SW 1271 (cell line): Measurements from ENCODE around the gene SMC1B.
"Not testable (repeated sequence)": the region's sequence is repeated elsewhere in the genome, so short reads cannot be mapped to it uniquely, and the experiment has no call there.

ENCODE experiments used
- DNase-seq, 2 experiments: peaks; one replicate each; lab custom pipeline; 2025; lab: John Stamatoyannopoulos, UW

The SMC1B gene

GRCh38 chr22:45413368-45414211, at the start of gene SMC1B, which contains the start of gene RIBC2:
SMC1B (minus strand) TSS chr22:45413599; CDS start chr22:45413567, 32 bp downstream.
RIBC2 (plus strand) TSS chr22:45413693; CDS start chr22:45413887, 194 bp downstream.
- DNase-seq: peak; percentile 86 to 89

DNA sequence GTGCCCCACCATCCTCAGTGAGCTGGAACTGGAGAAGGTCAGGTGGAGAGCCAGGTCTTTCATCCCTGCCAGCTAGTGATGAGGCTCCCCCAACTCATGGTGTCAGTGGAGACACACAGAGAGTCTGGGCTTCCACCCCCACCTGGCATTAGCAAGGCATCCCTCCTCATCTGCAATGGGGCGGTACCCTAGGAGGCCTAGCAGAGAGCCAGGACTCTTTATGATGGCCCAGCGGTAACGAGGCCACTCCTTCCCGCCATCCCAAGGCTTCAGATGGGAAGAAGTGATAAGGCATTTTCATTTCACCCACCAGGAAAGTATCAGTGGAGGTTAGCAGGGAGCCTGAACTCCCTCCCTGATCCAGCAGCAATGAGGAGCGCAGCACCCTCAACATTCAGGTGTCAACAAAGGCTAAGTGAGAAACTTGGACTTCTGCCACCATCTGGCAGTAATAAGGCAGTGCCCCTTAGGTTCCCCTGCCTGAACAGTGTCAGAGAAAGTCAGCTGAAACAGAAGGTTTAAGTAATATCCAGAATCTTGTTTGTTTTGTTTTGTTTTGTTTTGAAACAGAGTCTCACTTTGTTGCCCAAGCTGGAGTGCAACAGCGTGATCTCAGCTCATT, 48.7 kb upstream of the SMC1B start:
- no peak for DNase-seq

- DNase-seq: no peak
These were observed 47.1 kb upstream of the SMC1B start for GRCh38 chr22:45460288-45461109.

DNA sequence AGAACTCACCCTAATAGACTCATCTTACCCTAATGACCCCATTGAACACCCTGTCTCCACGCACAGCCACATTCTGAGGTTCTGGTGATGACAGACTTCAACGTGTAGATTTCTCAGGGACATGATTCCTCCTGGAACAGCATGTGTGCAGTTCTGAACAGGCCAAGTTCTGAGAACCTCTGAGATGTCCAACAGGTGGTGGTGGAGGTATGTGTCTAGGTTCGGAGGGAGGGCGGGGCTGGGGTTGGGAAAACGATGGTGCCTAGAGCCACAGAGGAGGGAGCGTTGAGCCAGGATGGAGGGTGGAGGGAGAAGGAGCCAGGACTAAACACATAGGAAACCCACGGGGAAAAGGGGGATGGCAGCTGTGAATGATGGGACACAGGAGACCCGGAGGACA, 45.8 kb upstream of the SMC1B start:
- no peak for DNase-seq

DNA sequence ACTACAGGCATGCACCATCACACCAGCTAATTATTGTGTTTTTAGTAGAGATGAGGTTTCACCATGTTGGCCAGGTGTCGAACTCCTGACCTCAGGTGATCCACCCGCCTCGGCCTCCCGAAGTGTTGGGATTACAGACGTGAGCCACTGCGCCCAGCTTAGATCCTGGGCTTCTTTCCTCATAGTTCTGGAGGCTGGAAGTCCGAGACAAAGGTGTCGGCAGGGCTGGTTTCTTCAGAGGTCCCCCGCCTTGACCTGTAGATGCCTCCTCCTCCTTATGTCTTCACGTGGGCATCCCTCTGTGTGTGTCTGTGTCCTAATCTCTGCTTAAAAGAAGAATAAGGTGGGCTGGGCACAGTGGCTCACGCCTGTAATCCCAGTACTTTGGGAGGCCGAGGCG, 45.1 kb upstream of the SMC1B start:
- no peak for DNase-seq

DNA sequence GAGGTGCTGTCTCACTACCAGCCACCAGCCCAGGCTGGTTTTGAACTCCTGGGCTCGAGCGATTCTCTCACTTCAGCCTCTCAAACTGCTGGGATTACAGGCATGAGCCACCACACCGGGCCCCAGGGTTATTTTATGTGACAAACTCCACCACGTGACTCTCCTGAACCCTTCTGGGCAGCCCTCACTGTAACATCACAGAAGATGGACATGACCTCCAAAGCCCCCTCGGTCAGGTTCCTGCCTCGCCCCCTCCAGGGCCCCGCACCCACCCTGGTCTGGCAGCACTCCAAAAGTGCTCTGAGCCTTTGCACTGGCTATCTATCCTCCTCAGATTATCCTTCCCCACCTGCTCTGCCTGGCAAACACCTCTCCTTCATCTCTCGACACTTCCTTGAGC, 43.4 kb upstream of the SMC1B start:
- DNase-seq: no peak

GRCh38 chr22:45455621-45456020, 42.2 kb upstream of the SMC1B start:
- no peak for DNase-seq

DNA sequence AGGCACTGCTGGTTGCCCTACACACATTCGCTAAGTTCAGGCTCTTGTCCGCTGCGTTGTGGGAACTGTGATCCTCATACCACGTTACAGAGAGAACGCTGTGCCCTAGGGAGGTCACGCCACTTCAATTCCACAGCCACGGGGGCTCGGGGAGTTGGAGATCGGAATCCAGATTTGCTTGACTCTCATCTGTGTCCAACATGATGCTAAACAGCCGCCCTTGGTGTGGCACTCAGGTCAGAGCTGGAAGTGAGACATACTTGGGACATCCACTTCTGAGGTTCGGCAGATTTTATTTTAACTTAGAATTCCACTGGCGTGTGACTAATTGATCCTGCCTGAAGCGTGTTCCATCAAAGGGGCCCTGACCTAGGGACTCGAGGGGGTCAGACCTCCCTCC, 41.8 kb upstream of the SMC1B start:
- no peak for DNase-seq

GRCh38 chr22:45454275-45454674, 40.9 kb upstream of the SMC1B start:
- DNase-seq: no peak

DNA sequence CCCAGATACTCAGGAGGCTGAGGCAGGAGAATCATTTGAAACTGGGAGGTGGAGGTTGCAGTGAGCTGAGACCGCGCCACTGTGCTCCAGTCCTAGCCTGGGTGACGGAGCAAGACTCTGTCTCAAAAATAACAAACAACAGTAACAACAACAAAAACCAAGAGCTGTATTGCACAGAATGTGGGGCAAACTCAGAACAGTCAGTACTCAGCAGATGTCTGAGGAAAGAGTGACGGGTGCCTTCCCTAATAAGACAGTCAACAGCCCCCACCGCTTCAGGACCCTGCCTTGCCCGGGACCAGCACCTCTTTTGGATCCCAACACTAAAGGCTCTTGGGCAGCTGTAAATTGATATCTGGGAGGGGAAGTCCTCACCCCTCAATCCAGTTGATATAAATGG, 40.4 kb upstream of the SMC1B start:
- no peak for DNase-seq

GRCh38 chr22:45452565-45453379, 39.4 kb upstream of the SMC1B start:
- DNase-seq: no peak

DNA sequence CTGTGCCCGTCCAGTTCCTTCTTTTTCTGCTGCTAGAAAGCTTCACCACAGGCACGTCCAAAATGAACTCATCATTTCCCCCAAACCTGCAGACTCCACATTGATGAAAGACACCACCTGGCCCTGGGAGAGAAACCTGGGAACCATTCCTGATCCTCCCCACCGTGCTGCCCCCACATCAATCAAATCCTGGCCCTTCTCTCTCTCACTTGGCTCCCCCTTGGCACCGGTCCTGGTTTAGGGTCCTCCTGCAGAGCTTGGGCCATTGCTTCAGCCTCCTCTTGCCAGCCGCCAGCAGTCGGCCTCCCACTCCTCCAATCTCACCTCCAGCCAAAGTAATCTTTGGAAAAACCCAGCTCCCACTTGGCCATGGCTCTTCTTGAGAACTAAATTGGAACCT, 38.6 kb upstream of the SMC1B start:
- DNase-seq: no peak

DNA sequence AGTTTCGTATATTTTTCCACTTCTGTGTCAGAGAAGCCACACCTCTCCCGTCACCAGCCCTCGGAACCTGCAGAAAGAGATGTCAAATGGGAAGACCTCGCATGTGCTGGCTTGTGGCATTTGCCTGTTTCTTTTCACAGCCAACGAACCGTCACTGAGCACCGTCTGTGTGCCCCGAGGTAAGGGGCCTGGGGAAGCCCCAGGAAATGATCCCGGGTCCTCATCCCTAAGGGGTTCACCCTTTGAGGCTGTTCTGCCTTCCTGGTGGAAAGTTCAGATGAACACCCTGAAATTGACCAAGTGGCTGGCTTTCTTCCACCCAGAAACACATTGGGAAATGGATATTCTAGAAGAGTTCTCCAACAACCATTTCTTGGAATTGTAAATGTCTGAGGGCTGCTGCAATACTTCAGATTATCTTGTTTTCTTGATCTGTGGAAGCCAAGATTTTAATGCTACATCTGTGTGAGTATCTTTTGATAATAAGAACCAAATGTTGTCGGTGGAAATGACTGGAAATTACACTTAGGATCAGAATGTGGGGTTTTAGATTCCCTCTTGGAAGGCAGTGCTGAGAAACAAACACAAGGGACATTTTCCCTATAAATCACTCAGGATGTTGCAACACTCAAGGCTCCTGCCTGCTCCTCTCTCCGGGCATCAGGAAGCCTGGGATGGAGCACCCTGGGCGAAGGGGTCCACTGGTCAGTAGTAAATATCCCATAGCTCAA, 37.7 kb upstream of the SMC1B start:
- DNase-seq: no peak

GRCh38 chr22:45450101-45450785, 36.8 kb upstream of the SMC1B start:
- no peak for DNase-seq

GRCh38 chr22:45449442-45449841, 36.0 kb upstream of the SMC1B start:
- DNase-seq: not testable (repeated sequence)

- no peak for DNase-seq
These were observed 35.0 kb upstream of the SMC1B start for GRCh38 chr22:45448431-45448830.

DNA sequence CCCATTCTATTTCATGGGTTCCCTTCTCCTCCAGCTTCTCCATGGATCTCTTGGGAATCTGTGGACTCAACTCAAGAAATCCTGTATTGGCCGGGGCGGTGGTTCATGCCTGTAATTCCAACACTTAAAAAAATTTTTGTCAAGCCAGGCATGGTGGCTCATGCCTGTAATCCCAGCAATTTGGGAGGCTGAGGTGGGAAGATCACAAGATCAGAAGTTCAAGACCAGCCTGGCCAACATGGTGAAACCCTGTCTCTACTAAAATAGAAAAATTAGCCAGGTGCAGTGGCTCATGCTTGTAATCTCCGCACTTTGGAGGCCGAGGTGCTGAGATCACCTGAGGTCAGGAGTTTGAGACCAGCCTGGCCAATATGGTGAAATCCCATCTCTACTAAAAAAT, 34.2 kb upstream of the SMC1B start:
- not testable (repeated sequence) for DNase-seq

GRCh38 chr22:45446216-45446615, 32.8 kb upstream of the SMC1B start:
- DNase-seq: no peak

DNA sequence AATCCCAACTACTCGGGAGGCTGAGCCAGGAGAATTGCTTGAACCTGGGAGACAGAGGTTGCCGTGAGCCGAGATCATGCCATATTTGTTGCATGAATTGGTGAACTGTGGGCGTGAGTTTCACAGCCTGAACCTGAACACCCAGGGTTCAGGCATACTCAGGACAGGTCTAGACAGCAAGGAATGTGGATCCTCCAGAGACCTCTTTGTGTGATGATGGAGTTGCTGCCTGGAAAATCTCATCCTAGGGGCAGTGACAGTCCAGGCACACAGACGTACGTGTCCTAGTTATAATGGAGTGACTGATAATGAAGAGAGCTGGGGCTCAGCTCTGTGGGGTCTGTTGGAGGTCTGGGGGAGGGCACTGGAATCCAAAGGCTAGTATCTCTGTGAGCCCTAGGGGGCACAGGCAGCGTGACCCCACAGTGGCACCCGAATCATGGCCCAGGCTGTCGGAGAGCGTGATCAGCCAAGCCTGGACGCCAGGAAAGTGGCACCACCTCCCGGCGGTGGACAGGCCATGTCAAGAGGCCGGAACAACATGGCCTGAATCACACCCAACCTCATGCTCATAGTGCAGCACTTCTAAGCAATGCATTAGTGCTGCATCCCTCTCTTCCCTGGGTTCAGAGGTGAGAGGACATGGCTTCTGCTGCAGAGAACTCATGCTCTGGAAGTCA, 31.8 kb upstream of the SMC1B start:
- DNase-seq: no peak

- no peak for DNase-seq
These were observed 30.8 kb upstream of the SMC1B start for GRCh38 chr22:45444168-45444567.
